ENCODE results near the gene CALHM3.
"Not testable (repeated sequence)": the region's sequence is repeated elsewhere in the genome, so short reads cannot be mapped to it uniquely, and the experiment has no call there.

The CALHM3 gene

DNA sequence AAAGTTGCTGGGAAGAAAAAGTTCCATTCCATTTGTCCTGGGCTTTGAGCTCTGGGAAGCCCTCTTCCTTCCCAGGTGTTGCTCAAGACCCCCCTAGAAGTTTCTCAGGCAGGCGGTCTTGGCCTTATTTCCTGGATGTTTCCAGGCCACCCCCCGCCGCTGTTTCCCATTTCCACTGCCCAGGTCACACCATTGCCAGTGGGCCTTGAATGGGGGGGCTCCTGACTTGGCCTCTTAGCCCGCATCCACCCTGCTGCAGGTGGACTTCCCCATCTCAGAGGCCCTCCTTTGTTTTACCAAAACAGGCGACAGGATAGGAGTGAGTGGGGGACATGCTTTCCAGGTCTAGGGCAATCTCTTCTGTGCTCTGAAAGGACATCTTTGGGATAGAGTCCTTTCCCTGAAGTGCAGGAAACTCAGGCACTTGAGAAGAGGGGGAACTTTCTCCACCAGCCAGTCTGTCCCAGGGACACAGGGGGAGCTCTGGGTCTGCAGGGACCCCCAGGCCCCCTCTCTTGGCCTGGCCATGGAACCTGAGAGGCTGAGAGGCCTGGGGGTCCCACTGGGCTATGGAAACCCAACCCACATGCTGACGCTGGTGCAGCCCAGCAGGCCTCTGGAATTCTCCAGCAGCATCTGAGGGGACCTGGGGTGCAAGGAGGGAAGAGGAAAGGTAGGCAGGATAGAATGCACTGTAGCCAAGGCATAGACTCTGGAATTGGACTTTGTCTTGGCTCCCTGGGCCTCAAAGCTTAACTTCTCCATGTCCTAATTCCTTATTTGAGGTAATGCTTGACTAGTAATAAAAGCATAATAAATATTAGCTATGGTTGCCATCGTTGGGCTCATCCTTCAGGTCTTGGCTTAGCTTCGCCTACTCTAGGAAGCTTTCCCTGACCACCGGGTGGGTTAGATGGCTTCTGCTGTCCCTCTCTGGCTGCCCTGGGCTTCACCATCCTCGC lies 32.0 kb upstream of the CALHM3 start:
- no peak for DNase-seq
- peaks cover 37% of the 10 kb centered on the region for H3K27me3 Mint-ChIP-seq (ENCODE audit: low read depth, poor library complexity)
- H3K4me3 Mint-ChIP-seq: no peak overlapping the region

DNA sequence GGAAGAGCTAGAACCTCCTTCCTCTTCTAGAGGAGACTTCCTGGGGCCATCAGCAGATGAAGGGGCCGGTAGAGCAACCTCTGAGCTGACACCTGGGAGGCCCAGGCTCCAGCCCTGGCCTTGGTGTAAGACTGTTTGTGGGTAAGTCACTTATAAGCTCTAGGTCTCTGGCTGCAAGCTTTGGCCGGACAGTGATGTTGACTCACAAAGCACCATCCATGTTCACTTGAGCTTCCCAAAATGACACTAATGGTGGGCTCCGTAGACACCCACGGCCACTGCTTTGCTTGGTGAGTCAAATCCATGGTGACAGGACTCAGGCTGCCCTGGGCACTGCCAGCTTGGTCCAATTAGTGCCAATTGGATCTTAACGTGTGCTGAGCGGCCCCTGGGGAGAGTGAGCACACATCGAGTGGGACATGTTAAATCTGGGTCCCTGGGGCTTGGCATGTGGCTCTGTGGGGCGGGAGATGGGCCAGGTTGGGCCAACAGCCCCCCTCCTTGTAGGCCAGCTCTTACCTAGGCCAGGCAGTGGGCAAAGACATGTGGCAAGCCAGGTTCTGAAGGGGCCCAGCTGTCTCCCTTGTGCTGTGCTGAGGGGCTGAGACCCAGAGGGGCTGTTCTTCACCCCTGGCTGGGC lies 31.1 kb upstream of the CALHM3 start:
- peaks cover 40% of the 10 kb centered on the region for H3K27me3 Mint-ChIP-seq (ENCODE audit: low read depth, poor library complexity)
- no peaks in the 10 kb centered on the region for H3K9me3 Mint-ChIP-seq
- H3K27ac Mint-ChIP-seq: no peak overlapping the region
- H3K36me3 Mint-ChIP-seq (ENCODE audit: low read depth): no peaks in the 10 kb centered on the region
- no peak overlapping the region for H3K4me3 Mint-ChIP-seq
- H3K4me1 Mint-ChIP-seq: peaks cover 40% of the 10 kb centered on the region
- no peak for DNase-seq
- TF ChIP-seq, protein P1, sequence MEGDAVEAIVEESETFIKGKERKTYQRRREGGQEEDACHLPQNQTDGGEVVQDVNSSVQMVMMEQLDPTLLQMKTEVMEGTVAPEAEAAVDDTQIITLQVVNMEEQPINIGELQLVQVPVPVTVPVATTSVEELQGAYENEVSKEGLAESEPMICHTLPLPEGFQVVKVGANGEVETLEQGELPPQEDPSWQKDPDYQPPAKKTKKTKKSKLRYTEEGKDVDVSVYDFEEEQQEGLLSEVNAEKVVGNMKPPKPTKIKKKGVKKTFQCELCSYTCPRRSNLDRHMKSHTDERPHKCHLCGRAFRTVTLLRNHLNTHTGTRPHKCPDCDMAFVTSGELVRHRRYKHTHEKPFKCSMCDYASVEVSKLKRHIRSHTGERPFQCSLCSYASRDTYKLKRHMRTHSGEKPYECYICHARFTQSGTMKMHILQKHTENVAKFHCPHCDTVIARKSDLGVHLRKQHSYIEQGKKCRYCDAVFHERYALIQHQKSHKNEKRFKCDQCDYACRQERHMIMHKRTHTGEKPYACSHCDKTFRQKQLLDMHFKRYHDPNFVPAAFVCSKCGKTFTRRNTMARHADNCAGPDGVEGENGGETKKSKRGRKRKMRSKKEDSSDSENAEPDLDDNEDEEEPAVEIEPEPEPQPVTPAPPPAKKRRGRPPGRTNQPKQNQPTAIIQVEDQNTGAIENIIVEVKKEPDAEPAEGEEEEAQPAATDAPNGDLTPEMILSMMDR (IDR thresholded peaks at IDR 0.05): no peak

More for the DNA sequence above, 32.0 kb upstream of the CALHM3 start:
- H3K27ac Mint-ChIP-seq: no peak overlapping the region
- no peaks in the 10 kb centered on the region for H3K9me3 Mint-ChIP-seq
- H3K4me1 Mint-ChIP-seq: peaks cover 45% of the 10 kb centered on the region
- TF ChIP-seq, protein P1 (IDR thresholded peaks at IDR 0.05): no peak
- no peaks in the 10 kb centered on the region for H3K36me3 Mint-ChIP-seq (ENCODE audit: low read depth)

DNA sequence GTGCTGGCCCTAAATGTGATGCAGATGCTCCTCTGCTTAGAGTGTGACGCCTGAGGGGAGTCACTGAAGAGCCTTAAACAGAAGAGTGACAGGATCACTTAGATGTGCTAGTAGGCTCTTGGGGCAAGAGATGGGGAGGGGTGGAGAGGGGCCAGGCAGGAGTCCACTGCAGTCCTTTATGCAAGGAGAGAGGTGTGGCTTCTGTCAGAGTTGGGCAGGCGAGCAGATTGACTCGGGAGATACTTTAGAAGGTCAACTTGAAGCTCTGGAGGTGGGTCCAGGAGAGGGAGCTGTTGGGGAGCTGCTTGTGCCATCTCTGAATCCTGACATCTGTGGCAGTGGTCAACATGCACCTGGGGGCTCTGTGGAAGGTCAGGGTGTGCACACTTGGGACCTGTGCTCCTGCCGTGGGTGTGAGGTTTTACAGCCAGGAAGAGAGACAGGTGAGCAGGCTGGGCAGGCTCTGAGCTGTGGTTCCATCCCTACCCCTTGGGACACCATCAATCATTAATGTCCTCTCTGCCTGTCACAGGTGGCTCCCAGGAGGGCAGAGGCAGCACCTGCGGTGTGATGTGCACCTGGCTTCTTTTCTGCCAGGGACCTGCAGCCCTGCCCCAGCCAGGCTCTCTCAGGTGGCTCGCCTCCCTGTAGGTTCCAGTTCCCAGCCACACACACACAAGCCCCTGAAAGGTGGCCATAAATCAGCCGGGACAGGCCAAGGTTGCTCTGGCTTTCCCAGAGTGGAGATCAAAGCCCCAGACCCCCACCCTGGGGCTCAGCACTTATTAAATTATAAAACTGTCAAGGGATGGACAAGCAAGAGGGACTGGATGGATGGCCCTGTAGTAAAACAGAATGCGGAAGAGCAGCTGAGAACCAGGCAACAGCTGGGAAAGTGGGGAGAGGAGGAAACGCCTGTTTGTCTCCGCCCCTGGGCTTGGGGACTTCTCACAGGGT lies 28.5 kb upstream of the CALHM3 start:
- no peaks in the 10 kb centered on the region for H3K36me3 Mint-ChIP-seq (ENCODE audit: low read depth)
- H3K27me3 Mint-ChIP-seq (ENCODE audit: low read depth, poor library complexity): peaks cover 38% of the 10 kb centered on the region
- H3K4me1 Mint-ChIP-seq: peaks cover 49% of the 10 kb centered on the region
- TF ChIP-seq, protein P1 (IDR thresholded peaks at IDR 0.05): no peak
- DNase-seq: peak; percentile 74
- peak overlapping the region; percentile 38 for H3K4me3 Mint-ChIP-seq
- peak overlapping the region; percentile 70 for H3K27ac Mint-ChIP-seq
- H3K9me3 Mint-ChIP-seq: no peaks in the 10 kb centered on the region

DNA sequence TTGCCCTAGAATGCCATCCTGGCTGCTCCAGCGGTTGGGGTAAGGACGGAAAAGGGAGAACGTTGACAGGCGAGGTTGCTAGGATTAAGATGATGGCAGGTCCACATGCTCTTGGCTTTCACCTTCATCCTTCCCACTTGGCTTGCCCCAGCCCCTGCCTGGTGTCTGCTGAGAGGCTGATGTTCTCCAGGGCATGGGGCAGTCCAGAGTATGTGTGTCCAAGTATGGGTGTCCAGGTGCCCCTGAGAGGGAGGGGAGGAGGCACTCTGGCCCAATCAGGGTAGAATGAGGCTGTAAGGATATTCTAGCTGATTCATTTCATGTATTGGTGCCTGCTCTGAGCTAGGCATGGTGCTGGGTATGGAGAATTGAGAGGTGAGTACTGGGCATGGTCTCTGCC lies 27.0 kb upstream of the CALHM3 start:
- peaks cover 40% of the 10 kb centered on the region for H3K4me1 Mint-ChIP-seq
- no peaks in the 10 kb centered on the region for H3K36me3 Mint-ChIP-seq (ENCODE audit: low read depth)
- no peaks in the 10 kb centered on the region for H3K9me3 Mint-ChIP-seq
- no peak overlapping the region for H3K4me3 Mint-ChIP-seq
- H3K27me3 Mint-ChIP-seq (ENCODE audit: low read depth, poor library complexity): peaks cover 33% of the 10 kb centered on the region
- TF ChIP-seq, protein P1 (IDR thresholded peaks at IDR 0.05): no peak
- DNase-seq: no peak
- H3K27ac Mint-ChIP-seq: no peak overlapping the region

DNA sequence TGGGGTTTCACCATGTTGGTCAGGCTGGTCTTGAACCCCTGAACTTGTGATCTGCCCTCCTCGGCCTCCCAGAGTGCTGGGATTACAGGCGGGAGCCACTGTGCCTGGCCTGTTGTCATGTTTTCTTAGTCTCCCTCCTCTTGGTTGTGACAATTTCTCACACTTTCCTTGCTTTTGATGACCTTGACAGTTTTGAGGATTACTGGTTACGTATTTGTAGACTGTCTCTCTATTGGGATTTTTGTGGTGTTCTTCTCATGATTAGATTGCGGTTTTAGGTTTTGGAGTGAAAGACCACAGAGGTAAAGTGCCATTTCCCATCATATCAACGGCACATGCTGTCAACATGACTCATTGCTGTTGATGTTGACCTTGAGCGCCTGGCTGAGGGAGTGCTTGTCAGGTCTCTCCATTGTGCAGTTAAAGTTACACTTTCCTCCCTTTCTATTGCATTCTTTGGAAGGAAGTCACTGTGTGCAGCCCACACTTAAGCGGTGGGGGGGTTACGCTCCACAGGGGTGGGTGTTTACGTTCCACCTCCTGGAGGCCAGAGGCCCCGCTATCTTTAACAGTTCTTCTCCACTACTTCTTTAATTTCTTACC lies 25.2 kb upstream of the CALHM3 start:
- DNase-seq: peak; percentile 52
- Mint-ChIP-seq H3K4me1 (peaks cover 54% of the 10 kb centered on the region), H3K36me3 (ENCODE audit: low read depth) (no peaks in the 10 kb centered on the region), H3K4me3 (peak overlapping the region; percentile 3), H3K27ac (peak overlapping the region; percentile 1), H3K9me3 (no peaks in the 10 kb centered on the region), H3K27me3 (ENCODE audit: low read depth, poor library complexity) (peaks cover 38% of the 10 kb centered on the region)
- TF ChIP-seq, protein P1 (IDR thresholded peaks at IDR 0.05): no peak

DNA sequence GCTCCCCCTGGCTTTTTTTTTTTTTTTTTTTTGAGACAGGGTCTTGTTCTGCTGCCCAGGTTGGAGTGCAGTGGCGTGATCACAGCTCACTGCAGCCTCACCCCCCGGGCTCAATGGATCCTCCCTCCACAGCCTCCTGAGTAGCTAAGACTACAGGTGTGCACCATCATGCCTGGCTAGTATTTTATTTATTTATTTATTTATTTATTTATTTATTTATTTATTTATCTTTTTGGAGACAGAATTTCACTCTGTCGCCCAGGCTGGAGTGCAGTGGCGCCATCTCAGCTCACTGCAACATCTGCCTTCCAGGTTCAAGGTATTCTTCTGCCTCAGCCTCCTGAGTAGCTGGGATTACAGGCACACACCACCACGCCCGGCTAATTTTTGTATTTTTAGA lies 24.7 kb upstream of the CALHM3 start:
- not testable (repeated sequence) for H3K36me3 Mint-ChIP-seq (ENCODE audit: low read depth); H3K9me3 Mint-ChIP-seq; H3K4me3 Mint-ChIP-seq; DNase-seq; H3K27ac Mint-ChIP-seq
- H3K27me3 Mint-ChIP-seq (ENCODE audit: low read depth, poor library complexity): peaks cover 39% of the 10 kb centered on the region
- H3K4me1 Mint-ChIP-seq: peaks cover 54% of the 10 kb centered on the region
